ENCODE measurements around the gene RERE.
"Not testable (repeated sequence)": the region's sequence is repeated elsewhere in the genome, so short reads cannot be mapped to it uniquely, and the experiment has no call there.

The RERE gene

DNA sequence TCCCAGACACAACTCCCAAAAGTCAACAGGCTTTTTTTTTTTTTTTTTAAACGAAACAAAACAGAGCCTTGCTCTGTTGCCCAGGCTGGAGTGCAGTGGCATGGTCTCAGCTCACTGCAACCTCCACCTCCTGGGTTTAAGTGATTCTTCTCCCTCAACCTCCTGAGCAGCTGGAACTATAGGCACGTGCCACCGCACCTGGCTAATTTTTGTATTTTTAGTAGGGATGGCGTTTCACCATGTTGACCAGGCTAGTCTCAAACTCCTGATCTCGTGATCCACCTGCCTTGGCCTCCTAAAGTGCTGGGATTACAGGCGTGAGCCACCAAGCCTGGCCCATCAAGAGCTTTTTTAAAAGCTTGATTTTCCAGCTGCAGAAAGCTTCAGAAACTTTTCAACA is 437.1 kb downstream of the RERE start:
- not testable (repeated sequence) for DNase-seq (ENCODE audit: low spot score)

DNA sequence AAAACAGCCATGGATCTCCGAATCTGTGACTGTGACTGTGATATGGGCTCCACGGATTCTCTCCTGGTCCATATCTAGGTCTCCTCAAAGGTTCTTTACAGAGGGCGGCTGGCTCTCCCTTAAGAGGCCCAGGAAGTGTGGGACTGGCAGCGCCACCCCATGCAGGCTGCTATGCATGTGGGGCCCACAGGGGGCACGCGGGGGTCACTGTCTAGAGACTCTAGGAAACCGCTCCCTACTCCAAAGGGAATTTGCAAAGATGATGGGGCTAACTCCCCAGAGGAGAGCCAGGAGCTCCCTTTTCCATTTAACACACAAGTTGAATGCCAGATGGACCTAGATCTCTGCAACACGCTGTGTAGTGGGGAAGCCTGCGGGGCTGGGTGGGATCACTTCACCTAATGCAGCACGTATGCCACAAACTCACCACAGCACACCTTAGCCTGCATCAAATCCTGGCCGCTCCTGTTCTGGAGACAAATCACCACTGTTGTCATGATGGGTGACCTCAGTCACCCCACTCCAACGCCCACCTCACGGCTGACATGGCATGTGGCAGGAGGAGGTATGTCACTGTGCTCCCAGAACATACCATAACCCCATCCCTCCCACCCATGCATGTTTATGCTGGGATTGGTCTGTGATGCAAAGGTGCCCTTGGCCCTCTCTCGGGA is 437.8 kb downstream of the RERE start:
- DNase-seq (ENCODE audit: low spot score), result no peak

DNA sequence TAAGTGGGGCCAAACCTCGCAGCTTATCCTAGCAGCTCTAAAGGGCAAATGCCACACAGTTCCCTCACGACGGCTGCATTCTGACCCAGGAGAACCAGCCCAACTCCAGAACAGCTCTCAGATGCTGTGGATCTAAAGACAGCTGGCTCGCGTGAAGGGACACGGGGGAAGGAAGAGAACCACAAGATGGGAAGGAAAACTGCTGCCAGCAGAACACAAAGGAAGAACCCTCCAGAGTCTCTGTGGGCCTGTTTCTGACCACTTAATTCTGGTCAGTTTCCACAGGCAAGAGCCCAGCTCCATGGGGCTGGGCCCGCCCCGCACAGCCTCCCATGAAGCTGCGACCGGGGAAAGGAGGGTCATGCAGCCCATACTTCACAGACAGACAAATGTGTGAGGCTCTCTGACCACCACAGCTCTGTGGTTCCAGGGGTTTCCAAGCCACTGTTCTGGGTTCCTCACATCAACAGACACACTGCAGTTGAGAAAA is 438.4 kb downstream of the RERE start:
- DNase-seq (ENCODE audit: low spot score), result no peak

DNA sequence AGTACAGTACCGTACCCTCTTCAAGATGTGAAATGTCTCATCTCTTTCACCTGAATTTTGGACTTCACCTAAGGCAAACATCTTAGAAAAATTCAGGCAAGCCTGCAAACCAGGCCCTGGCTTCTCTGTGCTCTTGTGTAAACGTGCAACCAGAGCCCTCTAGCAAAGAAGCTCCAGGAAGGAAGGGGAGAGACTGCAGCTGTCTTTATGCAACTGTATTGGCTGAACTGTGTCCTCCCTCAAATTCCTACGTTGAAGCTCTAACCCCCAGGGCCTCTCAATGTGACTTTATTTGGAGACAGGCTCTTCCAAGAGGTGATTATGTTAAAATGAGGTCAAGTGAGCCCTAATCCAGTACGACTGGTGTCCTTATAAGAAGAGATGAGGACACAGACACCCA is 439.3 kb downstream of the RERE start:
- no peak for DNase-seq (ENCODE audit: low spot score)

DNA sequence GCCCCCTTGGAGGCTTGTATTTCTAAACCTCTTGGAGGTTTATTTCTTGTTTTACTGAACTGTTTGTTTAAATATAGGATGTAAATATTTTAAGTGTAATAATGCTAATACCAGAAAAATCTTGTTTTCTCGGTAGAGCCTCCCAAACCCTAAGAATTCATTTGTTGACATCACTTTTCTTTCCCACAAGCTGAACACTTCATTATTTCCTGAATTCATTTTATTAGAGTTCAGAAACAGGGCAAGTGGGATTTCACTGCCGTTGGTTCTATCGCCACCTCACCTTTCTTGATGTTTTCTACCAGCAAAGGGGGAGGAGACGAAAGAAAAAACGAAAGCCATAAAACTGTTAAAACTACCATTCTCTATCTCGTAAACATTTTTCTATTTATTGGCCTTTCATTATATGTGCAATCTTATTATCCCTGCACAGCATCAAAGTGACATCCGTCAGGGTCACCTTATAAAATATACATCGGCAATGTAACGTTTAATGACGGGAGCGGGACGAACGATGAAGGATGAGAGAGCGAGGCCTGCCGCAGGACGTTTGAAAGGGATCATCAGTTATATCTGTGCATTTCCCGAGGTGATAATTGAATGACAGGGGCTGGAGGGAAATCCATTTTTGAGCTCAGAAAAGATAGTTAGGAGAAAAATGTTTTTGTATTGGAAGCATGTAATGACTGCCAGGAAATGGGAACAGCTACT is 440.0 kb downstream of the RERE start:
- DNase-seq (ENCODE audit: low spot score), result no peak

DNA sequence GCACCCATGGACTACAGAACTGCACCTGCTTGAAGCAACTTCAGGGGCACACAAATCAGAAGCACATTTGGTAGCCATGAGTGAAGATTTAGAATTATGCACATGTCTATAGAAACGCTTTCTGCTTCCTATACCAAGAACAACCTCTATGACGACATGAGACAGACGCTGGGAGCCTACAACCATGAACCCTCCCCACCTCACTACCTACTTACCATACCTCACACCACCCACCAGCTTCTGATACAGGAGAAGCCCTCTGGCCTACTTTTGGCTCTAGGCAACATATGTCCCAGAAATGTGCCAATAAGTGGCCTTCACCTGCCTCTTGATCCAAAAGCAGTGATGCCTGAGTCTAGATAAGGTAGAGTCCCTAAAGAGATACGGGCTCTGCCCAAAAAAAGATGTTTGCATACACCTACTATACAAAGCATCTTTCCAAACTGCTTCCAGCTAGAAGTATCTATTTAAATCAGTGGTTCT is 441.0 kb downstream of the RERE start:
- DNase-seq (ENCODE audit: low spot score), result no peak

DNA sequence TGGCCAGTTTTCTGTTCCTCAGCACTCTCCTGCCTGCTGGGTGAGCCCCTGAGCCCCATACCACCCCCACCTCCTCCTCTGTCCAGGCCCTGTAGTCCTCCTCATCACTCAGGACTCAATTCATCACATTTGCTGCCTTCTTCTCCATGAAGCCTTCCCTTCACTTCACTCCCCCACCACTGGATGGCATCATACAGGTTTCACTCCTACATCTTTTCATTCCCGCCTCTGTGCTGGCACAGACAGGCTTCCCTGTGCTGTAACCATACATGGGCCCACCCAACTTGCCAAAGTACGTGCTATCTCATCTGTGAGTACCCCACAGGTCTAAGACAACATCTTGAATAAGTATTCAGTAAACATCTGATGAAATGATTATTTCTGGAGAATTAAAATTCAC is 442.6 kb downstream of the RERE start:
- no peak for DNase-seq (ENCODE audit: low spot score)

DNA sequence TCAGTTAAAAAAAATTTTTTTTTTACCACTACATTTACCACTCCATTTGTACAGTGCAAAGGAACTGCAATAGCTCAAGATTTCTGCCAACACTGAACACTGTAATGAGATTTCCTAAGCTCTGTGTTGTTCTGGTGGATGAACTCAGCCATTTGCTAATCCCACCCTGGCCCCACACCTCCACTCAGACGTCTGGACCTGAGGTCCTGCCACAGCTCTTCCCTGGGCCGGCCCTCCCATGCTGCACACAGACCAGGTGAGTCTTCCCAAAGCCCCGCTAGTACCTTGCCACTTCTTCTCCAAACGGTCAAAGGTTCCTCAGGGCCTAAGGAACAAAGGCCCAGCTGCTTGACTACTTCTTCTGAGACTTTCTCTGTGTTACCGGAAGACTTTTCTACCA is 443.1 kb downstream of the RERE start:
- no peak for DNase-seq (ENCODE audit: low spot score)

DNA sequence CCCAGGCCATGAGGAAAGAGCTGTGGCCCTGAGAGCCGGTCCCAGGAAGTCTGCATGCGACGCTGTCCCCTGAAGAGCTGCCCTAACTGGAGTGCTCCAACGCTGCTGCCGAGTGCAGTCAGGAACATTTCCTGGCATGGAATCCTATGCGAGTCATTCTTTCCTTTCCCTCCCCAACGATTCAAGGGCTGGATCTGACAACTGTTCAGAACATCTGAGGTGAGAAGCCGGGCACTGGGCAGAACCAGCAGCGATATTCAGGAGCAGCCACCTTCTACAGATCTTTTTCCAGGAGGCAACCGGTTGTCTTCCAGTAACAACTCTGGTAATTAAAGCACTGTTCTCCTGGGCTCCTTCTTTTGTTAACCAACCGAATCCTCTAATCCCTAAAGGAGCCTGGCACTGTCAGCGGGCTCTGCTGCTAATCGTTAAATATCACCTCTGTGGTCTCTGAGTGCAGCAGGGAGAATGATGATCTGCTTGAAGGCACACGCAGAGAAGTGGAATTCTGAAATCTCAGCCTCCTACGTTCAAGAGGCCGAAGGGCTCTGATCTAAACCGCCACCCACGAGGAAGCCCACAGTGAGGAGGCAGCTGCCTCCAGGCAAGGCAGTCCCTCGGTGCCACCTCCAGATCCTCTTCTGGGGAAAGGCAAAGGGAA is 443.7 kb downstream of the RERE start:
- DNase-seq (ENCODE audit: low spot score), result no peak

DNA sequence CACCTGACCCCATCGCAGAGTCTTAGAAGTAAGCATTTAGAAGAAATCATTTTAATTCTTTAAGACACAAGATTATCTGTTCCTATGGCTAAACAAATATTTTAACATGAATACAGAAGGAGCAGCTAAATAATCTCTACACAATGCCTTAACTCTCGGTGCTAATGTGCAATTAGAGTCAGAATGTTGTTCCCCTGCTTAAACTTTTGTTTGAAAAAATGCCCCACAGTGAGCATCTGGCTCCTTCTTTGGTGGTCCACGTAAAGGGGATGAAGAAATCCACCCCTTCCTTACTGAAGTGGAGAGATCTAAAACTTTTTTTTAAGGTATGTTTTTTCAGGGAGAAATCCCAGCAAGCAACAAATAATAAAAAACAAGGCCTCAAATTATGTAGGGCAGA is 444.3 kb downstream of the RERE start:
- no peak for DNase-seq (ENCODE audit: low spot score)

DNA sequence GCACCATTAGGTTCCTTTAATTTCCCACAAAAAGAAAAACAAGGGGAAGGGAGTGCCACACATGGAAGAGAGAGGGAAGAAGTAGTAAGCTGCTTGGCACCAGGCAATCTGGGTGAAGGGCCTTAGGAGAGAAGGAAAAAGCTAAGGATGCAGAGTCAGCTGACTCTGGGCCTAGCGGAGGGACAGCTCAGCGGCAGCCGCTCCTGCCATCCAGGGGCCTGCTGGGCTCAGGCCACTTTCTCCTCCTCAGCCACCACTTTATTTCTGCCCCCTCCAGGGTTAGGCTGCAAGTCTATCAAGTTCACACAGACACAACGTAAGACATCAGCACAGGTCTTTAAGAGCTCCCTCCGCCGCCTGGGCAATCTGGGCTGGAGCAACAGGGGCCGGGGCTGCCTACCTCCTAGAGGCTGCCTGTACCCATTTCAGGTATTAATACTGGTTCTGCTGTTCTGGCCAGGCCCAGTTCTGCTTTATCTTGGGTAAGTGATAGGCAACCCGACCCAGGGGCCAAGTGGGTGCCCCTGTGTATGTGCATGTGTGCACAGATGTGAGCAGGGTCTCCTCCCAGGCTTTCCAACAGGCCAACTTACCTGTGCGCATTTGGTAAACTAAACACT is 446.0 kb downstream of the RERE start:
- DNase-seq (ENCODE audit: low spot score), result no peak

DNA sequence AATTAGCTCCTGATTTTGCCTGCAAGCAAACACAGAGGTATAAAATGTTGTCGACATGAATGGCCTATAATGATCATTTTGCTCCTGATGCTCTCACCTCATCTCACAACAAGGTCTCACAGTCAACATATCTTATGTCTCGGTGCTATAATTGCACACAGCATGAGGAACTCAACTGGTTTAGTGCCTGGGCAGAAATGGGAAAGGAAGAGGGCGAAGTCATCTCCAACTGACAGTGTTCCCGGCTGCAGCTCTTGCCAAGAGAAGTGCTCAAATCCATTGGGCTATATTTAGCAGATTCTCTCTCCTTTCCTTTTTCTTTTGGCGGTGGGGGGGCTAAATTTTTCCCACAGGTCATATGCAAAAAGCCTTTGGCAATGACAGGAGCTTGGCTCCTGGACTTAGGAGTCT is 446.5 kb downstream of the RERE start:
- no peak for DNase-seq (ENCODE audit: low spot score)

DNA sequence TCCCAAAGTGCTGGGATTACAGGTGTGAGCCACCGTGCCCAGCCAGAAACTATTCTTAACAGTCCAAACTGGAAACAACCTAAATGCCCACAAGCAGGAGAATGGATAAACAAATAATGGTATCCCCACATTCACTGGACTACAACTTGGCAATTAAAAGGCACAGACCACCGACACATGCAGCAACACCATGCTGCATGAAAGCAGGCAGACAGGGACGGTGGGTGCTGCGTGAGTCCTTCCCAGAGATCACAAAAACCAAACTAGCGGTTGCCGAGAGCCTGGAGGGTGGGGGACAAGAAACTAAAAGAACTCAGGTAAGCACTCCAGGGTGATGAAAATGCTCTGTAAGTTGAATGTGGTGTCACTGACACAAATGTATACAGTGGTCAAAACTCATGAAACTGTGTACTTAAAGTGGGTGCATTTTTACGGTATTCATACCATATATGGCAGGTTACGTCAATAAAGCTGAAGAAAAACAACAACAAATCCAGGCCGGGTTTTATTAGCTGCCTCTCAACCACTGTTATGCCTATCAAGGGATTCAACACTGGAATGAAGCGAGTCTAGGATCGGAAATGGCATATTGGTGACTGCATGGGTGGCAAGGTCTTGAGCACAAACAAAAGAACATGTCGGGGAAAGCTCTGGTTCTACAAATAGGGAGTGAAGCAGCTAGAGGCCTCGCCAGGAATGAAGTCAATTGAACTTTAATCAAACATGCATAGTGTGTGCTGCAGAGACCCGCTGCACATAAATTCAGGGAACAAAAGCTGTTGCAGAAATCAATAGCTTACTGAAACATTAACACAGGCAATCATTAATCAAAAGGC is 447.2 kb downstream of the RERE start:
- DNase-seq (ENCODE audit: low spot score), result no peak

DNA sequence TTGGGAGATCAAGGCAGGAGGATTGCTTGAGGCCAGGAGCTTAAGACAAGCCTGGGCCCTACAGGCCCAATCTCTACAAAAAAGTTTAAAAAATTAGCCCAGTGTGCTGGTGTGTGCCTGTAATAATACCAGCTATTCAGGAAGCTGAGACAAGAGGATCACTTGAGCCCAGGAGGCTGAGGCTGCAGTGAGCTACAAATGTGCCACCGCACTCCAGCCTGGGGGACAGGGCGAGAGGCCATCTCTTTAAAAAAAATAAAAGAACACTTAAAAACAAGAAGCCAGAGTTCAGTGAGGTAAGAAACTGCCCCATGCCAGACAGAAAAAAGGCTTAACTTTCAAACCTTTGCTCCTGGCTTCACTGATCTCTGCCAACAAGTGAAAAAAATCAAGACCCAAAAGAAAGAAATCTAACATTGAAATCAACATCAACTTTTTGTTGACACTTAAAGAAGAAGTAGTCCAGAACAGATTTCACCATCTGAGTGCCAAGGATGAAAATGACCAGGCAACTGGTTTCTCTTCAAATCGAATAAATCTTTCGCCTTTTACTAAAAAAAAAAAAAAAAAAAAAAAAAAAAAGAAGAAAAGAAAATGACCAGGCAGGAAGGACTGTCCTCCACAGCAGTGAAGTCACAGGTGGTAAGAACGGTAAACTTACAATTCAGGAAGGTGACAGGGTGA is 448.3 kb downstream of the RERE start:
- DNase-seq (ENCODE audit: low spot score), result no peak

DNA sequence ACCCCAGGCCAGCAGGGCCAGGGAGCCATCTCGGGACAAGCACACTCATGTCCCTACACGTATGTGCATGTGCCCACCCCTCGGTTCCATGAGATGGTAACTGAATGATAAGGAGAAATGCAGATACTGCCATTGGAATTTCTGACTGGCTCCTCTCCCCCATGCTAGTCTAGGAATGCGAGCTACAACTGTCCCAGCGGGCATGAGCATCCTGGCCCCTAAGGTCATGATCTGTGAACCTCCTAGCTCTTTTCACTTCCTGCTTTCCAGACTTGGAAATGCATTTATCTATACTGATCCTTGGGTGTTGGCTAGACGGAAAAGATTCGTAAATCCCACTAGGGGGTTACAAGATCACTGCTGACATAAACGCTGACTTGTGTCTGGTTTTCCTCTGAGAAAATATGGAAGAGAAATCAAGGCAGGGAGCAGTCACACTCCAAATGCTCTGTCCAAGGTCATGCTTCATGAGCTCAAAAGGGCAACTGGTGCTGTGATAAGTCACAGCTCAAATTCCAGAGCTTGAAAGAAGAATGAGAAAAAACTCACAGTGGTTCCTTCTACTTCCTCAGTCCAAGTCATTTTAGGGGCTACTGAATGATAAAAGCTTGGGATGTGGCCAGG is 449.8 kb downstream of the RERE start:
- no peak for DNase-seq (ENCODE audit: low spot score)

DNA sequence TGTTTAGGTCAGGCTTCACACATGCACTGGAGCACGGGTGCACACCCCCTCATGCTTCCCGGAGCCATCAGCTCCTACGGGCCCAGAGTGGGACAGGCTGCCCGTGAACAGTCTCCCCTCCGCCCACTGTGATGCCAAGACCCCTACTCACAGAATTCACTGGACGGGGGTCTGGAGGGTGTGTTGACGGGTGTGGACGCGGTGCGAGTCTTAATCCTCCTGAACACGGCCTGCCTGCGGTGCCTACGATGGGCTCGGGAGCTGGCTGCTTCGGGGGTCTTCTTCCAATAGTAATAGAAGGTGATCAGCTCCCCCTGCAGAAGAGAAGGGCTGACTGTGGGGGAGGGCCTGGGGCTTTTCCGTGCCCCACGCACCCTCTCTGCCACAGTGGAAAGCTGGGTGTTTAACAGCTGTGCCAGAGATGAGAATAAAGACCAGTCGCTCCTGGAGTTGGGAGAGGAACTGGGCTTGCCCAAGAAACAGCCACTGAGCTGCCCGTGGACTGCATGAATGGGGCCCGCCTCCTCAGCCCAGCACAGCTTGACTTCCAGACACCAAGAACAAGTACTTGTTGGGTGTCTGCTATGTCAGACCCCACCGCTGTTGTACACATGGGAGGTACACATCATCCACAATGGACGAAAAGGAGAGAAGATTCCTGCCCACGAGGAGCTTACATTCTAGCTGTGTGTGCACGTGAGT is 451.6 kb downstream of the RERE start:
- no peak for DNase-seq (ENCODE audit: low spot score)

DNA sequence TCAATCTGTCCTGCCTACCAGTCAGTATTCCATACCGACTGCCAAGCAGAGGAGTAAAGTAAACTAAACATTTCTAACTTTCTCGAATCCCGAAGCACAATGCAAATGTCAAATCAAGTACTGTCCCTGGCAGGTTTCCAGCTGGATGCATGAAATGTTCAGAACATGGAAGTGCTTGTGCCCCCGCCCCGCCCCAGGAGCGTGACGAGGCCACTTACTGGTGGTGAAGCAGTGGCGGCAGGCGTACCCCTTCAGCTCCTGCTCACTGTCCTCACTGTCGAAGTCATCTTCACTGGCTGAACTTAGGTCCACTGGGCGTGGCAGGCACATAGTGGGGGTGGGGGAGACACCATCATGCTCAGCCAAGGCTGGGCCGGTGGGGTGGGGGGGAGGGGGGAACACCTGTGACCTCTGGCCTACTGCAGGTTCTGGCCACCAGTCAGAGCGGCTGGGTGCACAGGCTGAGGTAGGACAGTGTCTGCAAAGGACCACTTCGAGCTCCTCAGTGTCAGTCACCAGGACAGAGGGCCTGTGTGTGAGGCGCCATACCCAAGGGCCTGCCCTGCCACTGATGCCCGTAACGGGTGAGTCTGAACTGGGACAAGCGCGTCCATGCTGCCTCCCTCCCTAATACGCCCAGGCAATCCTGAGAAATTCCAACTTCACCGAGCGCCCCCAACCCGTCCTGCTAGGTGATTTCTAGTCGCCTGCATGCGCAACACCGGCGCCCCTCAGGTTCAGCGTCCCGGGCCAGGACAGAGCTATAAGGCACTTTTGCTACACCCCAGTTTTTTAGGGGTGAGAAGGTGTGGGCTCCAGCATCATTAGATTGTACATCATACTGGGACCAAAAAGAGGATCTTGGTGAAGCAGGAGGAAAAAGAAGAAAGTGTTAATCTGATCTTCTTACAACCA is 452.7 kb downstream of the RERE start:
- DNase-seq (ENCODE audit: low spot score), result no peak

DNA sequence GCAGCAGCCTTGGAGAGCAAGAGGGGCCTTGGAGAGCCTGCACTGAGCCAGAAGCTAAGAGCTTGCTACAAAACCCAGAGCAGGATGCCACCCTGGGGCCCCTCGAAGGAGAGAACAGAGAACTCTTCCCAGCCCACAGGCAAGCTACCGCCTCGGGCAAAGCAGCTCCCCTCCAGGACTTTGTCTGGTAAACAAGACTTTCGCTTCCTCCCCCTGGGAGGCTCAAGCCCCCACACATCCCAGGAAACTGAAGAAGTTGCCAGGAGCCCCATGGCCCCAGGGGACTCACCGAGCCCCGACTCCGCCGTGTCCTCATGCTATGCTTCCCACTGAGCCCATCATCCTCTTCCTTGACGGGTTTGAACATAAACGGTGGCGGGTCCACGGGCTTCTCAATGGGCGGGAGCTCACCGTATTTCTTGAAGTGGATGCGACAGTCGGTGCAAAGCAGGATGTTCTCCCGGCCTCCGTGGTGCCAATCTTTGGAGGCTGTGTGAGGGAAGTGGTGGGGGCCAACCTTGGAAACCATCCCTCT is 453.6 kb downstream of the RERE start:
- DNase-seq (ENCODE audit: low spot score), result no peak

All from left forelimb (tissue), 1 donor.